GM18505 (cell line): Measurements from ENCODE around the gene TSPEAR.
"Not testable (repeated sequence)": the region's sequence is repeated elsewhere in the genome, so short reads cannot be mapped to it uniquely, and the experiment has no call there.

Experiments
- ATAC-seq: cut with Tn5 transposase; IDR thresholded peaks from one replicate; pipeline ENCODE4 v1.9.1; 2021; ENCODE audit not compliant: unreplicated experiment
- POLR2A ChIP-seq: IDR thresholded peaks from 4 replicates; pipeline ENCODE4 v1.6.1; 2011; ENCODE audit warnings: borderline replicate concordance; ENCODE audit not compliant: insufficient read depth, insufficient read length; ENCODE audit errors: extremely low read depth

The TSPEAR gene

DNA sequence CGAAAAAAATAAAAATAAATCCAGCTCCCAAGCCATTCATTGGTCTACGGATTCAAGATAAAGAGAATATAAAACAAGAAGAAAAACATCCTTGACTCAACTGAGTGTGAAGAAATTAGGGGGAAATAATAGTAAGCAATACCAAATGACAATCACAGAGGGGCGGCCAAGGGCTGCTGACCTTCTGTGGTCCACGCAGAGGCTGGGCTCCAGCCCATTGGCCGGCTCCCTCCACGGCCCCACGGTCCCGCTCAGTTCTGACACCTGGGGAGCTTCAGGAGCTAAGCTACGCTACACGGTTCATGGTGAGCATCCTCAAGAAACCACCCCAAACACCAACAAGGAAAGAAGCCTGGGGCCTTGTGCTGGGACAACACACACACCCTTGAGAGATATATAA, 14.8 kb downstream of the TSPEAR start:
- TF ChIP-seq POLR2A: no peak
- ATAC-seq: no peak

DNA sequence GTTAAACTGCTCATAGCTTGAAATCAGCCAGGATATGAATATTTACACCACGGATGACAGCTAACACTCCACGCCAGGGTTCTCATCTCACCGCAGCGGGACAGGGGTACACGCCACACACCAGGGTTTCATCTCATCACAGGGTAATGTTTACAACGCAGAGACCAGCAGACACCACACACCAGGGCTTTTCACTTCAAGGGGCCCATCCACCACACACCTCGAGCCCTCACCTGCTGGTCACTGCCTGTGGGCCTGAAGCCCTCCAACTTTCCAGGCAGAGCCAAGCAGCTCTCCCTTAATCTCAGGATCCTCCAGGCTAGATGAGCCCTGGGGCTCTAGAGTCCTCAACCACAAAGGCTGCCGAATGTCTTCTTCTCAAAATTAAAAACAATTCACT, 15.7 kb downstream of the TSPEAR start:
- TF ChIP-seq POLR2A: no peak
- no peak for ATAC-seq

GRCh38 chr21:44695184-44695583, 16.2 kb downstream of the TSPEAR start:
- no peak for TF ChIP-seq POLR2A
- no peak for ATAC-seq

GRCh38 chr21:44694776-44695175, 16.6 kb downstream of the TSPEAR start:
- no peak for TF ChIP-seq POLR2A
- no peak for ATAC-seq

DNA sequence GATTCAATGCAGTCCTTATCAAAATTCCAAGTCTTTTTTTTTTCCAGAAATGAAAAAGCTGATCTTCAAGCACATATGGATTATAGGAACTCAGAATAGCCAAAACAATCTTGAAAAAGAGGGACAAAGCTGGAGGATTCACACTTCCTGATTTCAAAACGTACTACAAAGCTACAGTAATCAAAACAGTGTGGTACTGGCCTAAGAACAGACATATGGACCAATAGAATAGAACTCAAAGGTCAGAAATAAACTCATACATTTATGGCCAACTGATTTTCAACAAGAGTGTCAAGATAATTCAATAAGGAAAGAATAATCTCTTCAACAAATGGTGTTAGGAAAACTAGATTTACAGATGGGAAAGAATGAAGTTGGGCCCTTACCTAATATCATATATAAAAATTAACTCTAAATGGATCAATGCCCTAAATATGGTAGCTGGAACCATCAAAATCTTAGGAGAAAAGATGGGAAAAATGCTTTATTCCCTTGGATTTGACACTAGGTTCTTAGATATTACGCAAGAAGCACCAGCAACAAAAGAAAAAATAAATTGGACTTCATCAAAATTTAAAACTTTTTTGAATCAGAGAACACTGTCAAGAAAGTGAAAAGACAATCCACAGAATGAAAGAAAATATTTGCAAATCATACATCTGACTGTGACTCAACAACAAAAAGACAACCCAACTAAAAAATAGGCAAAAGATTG, 18.4 kb downstream of the TSPEAR start:
- ATAC-seq: no peak
- no peak for TF ChIP-seq POLR2A

GRCh38 chr21:44691686-44692085, 19.7 kb downstream of the TSPEAR start:
- TF ChIP-seq POLR2A: no peak
- ATAC-seq: no peak

DNA sequence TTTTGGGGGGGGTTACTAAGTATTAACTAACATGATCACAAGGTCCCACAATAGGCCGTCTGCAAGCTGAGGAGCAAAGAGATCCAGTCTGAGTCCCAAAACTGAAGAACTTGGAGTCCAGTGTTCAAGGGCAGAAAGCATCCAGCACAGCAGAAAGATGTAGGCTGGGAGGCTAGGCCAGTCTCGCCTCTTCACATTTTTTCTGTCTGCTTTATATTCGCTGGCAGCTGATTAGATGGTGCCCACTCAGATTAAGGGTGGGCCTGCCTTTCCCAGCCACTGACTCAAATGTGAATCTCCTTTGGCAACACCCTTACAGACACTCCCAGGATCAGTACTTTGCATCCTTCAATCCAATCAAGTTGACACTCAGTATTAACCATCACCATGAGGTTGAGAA, 21.6 kb downstream of the TSPEAR start:
- not testable (repeated sequence) for ATAC-seq

DNA sequence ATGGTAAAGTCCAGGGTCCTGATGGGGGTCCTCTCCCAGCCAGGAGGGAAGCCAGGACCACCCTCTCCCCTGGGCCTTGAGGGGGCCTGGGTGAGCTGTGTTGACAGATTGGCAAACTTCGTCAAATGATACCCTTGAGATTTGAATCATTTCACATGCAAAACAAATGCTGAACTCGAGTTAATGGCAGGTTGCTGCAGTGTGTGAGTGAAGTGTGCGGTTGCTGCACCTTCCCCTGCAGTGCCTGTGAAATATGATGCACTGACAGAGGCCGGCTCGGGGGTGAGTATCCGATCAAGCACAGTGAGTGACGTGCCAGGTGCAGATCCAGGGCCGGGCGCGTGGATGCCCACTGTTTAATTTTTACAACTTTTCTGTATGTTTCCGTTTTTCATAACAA, 23.7 kb downstream of the TSPEAR start:
- ATAC-seq: no peak
- TF ChIP-seq POLR2A: no peak

GRCh38 chr21:44686843-44687561, 24.4 kb downstream of the TSPEAR start:
- TF ChIP-seq POLR2A: no peak
- ATAC-seq: no peak

GRCh38 chr21:44686000-44686781, 25.2 kb downstream of the TSPEAR start:
- TF ChIP-seq POLR2A: no peak
- no peak for ATAC-seq

GRCh38 chr21:44685050-44685449, 26.3 kb downstream of the TSPEAR start:
- not testable (repeated sequence) for ATAC-seq

GRCh38 chr21:44684483-44684882, 26.9 kb downstream of the TSPEAR start:
- ATAC-seq: no peak
- TF ChIP-seq POLR2A: no peak

- TF ChIP-seq POLR2A: no peak
- no peak for ATAC-seq
These were observed 27.3 kb downstream of the TSPEAR start for GRCh38 chr21:44684077-44684476.
